KMS-11 (cell line): ENCODE measurements around the gene MBLAC1.

Experiments used
- H2AFZ ChIP-seq: fragments of 200-600 bp; sonication (generic); 2 replicates; pipeline ENCODE4 v1.6.1; 2016; ENCODE audit warnings: antibody characterized with exemption, mixed run types, low read depth
- H3K27ac ChIP-seq: fragments of 200-600 bp; sonication (generic); 2 replicates; pipeline ENCODE4 v1.6.1; 2016; ENCODE audit warnings: mild to moderate bottlenecking, mixed run types
- H3K27me3 ChIP-seq: fragments of 200-600 bp; sonication (generic); 2 replicates; pipeline ENCODE4 v1.6.1; 2017; ENCODE audit warnings: mild to moderate bottlenecking, low read depth, mixed run types, moderate library complexity; ENCODE audit not compliant: insufficient read depth
- H3K36me3 ChIP-seq: fragments of 200-600 bp; sonication (generic); 2 replicates; pipeline ENCODE4 v1.6.1; 2017; ENCODE audit warnings: mild to moderate bottlenecking, mixed run types; ENCODE audit not compliant: insufficient read depth
- H3K4me1 ChIP-seq: fragments of 200-600 bp; sonication (generic); 2 replicates; pipeline ENCODE4 v1.6.1; 2016; ENCODE audit warnings: mild to moderate bottlenecking, low read depth, mixed run types; ENCODE audit not compliant: poor library complexity, severe bottlenecking
- H3K4me2 ChIP-seq: fragments of 200-600 bp; sonication (generic); 2 replicates; pipeline ENCODE4 v1.7.0; 2016; ENCODE audit warnings: mild to moderate bottlenecking, mixed run types
- H3K4me3 ChIP-seq: fragments of 200-600 bp; sonication (generic); IDR thresholded peaks from 2 replicates; pipeline ENCODE4 v1.6.1; 2017; ENCODE audit warnings: low read depth, low read length, mixed read lengths; ENCODE audit not compliant: insufficient read depth
- H3K79me2 ChIP-seq: fragments of 200-600 bp; sonication (generic); 2 replicates; pipeline ENCODE4 v1.6.1; 2016; ENCODE audit warnings: low read depth, mixed run types; ENCODE audit not compliant: insufficient read depth
- H3K9ac ChIP-seq: fragments of 200-600 bp; sonication (generic); 2 replicates; pipeline ENCODE4 v1.6.1; 2016; ENCODE audit warnings: mild to moderate bottlenecking, mixed run types
- H4K20me1 ChIP-seq: fragments of 200-600 bp; sonication (generic); 2 replicates; pipeline ENCODE4 v1.6.1; 2016; ENCODE audit warnings: mild to moderate bottlenecking, mixed run types; ENCODE audit not compliant: insufficient read depth
- CTCF ChIP-seq: fragments of 200-600 bp; sonication (generic); conservative IDR thresholded peaks from 2 replicates; pipeline ENCODE4 v1.6.1; 2017; ENCODE audit warnings: low read depth, mild to moderate bottlenecking, antibody characterized with exemption, low read length, moderate library complexity, mixed read lengths

MBLAC1 gene

GRCh38 chr7:100093925-100094486 is 32.8 kb upstream of the MBLAC1 start:
- no peaks in the 10 kb centered on the region for H3K27me3 ChIP-seq
- H2AFZ ChIP-seq: no peak overlapping the region
- H3K79me2 ChIP-seq: peaks cover 30% of the 10 kb centered on the region
- TF ChIP-seq CTCF: no peak
- H3K4me2 ChIP-seq: no peak overlapping the region
- H3K36me3 ChIP-seq: peaks cover 61% of the 10 kb centered on the region; the same call in 1 of the 2 replicates
- H3K4me1 ChIP-seq: peaks cover 13% of the 10 kb centered on the region
- H4K20me1 ChIP-seq: no peaks in the 10 kb centered on the region
- H3K27ac ChIP-seq: no peak overlapping the region; the same call in 1 of the 2 replicates
- no peak overlapping the region for H3K9ac ChIP-seq
- no peak overlapping the region for H3K4me3 ChIP-seq

GRCh38 chr7:100095289-100095688 is 31.5 kb upstream of the MBLAC1 start:
- Histone ChIP-seq H2AFZ (no peak overlapping the region), H3K4me3 (no peak overlapping the region), H3K36me3 (peaks cover 71% of the 10 kb centered on the region; the same call in 1 of the 2 replicates), H3K4me2 (no peak overlapping the region), H3K9ac (no peak overlapping the region), H3K27me3 (no peaks in the 10 kb centered on the region), H3K27ac (no peak overlapping the region), H4K20me1 (0 out of 2 replicates have a peak, but pooled peaks cover 5% of the 10 kb centered on the region), H3K79me2 (peaks cover 32% of the 10 kb centered on the region), H3K4me1 (peaks cover 11% of the 10 kb centered on the region)
- TF ChIP-seq CTCF: no peak

GRCh38 chr7:100095704-100096103 is 31.1 kb upstream of the MBLAC1 start:
- no peak for TF ChIP-seq CTCF
- Histone ChIP-seq H3K4me3 (no peak overlapping the region), H3K4me2 (no peak overlapping the region), H3K9ac (no peak overlapping the region), H3K4me1 (peaks cover 7% of the 10 kb centered on the region), H4K20me1 (0 out of 2 replicates have a peak, but pooled peaks cover 5% of the 10 kb centered on the region), H3K27ac (no peak overlapping the region), H3K27me3 (no peaks in the 10 kb centered on the region), H2AFZ (no peak overlapping the region), H3K36me3 (peaks cover 71% of the 10 kb centered on the region; the same call in 1 of the 2 replicates), H3K79me2 (peaks cover 36% of the 10 kb centered on the region)

GRCh38 chr7:100098913-100099312 is 27.9 kb upstream of the MBLAC1 start:
- Histone ChIP-seq H3K79me2 (peaks cover 45% of the 10 kb centered on the region), H3K36me3 (peaks cover 48% of the 10 kb centered on the region; the same call in 1 of the 2 replicates), H3K9ac (no peak overlapping the region), H2AFZ (no peak overlapping the region), H3K4me3 (no peak overlapping the region), H3K27ac (no peak overlapping the region), H3K27me3 (no peaks in the 10 kb centered on the region), H3K4me1 (peaks cover 14% of the 10 kb centered on the region), H4K20me1 (0 out of 2 replicates have a peak, but pooled peaks cover 5% of the 10 kb centered on the region), H3K4me2 (no peak overlapping the region)
- no peak for TF ChIP-seq CTCF
